ENCODE results near the gene AMZ1. TPM values are rescaled to one million over a fixed set of nuclear protein-coding genes. Genes with fewer than 3 reads are reported as not detected.

Gene AMZ1
- 0.06 TPM in 1 of 2 replicates, not detected in the other for total RNA-seq

GRCh38 chr7:2687881-2688318, at the start of gene AMZ1:
Gene AMZ1 (plus strand): TSS chr7:2688202. CDS start chr7:2700452, 12,250 bp downstream.

Other genes starting within 250 kb of the AMZ1 start
- gene GRIFIN, start 211.8 kb upstream of the AMZ1 start, total RNA-seq = not detected in 2 replicates
- gene LFNG, start 168.4 kb upstream of the AMZ1 start, total RNA-seq = 2.7 and 3.0 TPM in 2 replicates
- gene BRAT1, start 132.7 kb upstream of the AMZ1 start, total RNA-seq = 37.9 and 43.6 TPM in 2 replicates
- 8.7 and 10.3 TPM in 2 replicates for gene IQCE, start 129.2 kb upstream of the AMZ1 start, total RNA-seq
- 46.9 and 50.0 TPM in 2 replicates for gene TTYH3, start 56.2 kb upstream of the AMZ1 start, total RNA-seq
- 49.1 and 53.3 TPM in 2 replicates for gene GNA12, start 156.1 kb downstream of the AMZ1 start, total RNA-seq